HCT116 (cell line): ENCODE data around the gene SNN. TPM values are rescaled to one million over a fixed set of nuclear protein-coding genes. Genes with fewer than 3 reads are reported as not detected.

Experiments
- ATAC-seq: fragments of 200-7000 bp; cut with Tn5 transposase; 2 replicates; pipeline ENCODE4 v1.9.1; 2020; ENCODE audit warnings: mild to moderate bottlenecking, moderate library complexity
- BruUV-seq: library from RNA; stranded (reverse); fragments of 400-500 nt; replicated peaks from 2 replicates; lab custom pipeline; 2021; lab: Mats Ljungman, UMichigan
- CTCF ChIA-PET: fragments of 300-600 bp; sonication (Branson Sonifier 250); formaldehyde crosslinking; loops from one replicate; lab custom pipeline; 2021; ENCODE audit warnings: antibody characterized with exemption; lab: Charles Lee
- POLR2A ChIA-PET: fragments of 300-600, 350-600 bp; sonication (Branson Sonifier 250); formaldehyde crosslinking; loops from one replicate; lab custom pipeline; 2021; ENCODE audit warnings: antibody characterized with exemption; lab: Charles Lee
- RAD21 ChIA-PET, 2 experiments: fragments of 300-600 bp; sonication (Branson Sonifier 250); formaldehyde crosslinking; loops; one replicate each; lab custom pipeline; 2023; ENCODE audit warnings: low total read pairs in 2 of 2; ENCODE audit not compliant: uncharacterized antibody in 2 of 2, unreplicated experiment in 2 of 2, low non-redundant PET in 1 of 2; lab: Charles Lee
- DNase-seq: peaks from one replicate; pipeline ENCODE4 v3.0.0-alpha.2; 2010; ENCODE audit warnings: low read depth, low spot score
- H2AFZ ChIP-seq: fragments of 200-600 bp; shearing (Covaris generic), sonication (generic); 2 replicates; pipeline ENCODE4 v1.6.1; 2017; ENCODE audit warnings: low read depth, mixed run types, mixed read lengths, antibody characterized with exemption, low read length; ENCODE audit not compliant: poor library complexity, severe bottlenecking
- H3K27ac ChIP-seq: 2 replicates; pipeline ENCODE4 v1.5.1; 2012; ENCODE audit warnings: low read depth, low read length
- H3K27me3 ChIP-seq: fragments of 200-600 bp; sonication (generic); 2 replicates; pipeline ENCODE4 v1.6.1; 2016; ENCODE audit warnings: mixed run types, low read length, mixed read lengths; ENCODE audit not compliant: insufficient read depth
- H3K36me3 ChIP-seq, 2 experiments: fragments of 200-500 bp in 1 of 2; fragments of 200-600 bp in 1 of 2; sonication (Bioruptor generic) in 1 of 2; sonication (generic) in 1 of 2; 2 replicates each; pipeline versions ENCODE4 v1.5.1 to v1.6.1; 2014 to 2016; ENCODE audit warnings: low read length in 2 of 2, inconsistent platforms in 1 of 2, mixed read lengths in 1 of 2, mixed run types in 1 of 2; ENCODE audit not compliant: insufficient read depth in 2 of 2, control insufficient read depth in 1 of 2
- H3K4me1 ChIP-seq, 2 experiments: fragments of 200-600 bp in 1 of 2; sonication (generic) in 1 of 2; 2 replicates each; pipeline versions ENCODE4 v1.5.1 to v1.6.1; 2012 to 2017; ENCODE audit warnings: low read length in 2 of 2, inconsistent platforms in 1 of 2, mild to moderate bottlenecking in 1 of 2, mixed read lengths in 1 of 2, mixed run types in 1 of 2, moderate library complexity in 1 of 2; ENCODE audit not compliant: insufficient read depth in 2 of 2, control insufficient read depth in 1 of 2
- H3K4me2 ChIP-seq: fragments of 200-600 bp; sonication (generic); 2 replicates; pipeline ENCODE4 v1.6.1; 2017; ENCODE audit warnings: mixed run types, low read length, mixed read lengths
- H3K4me3 ChIP-seq, 2 experiments: fragments of 200-600 bp in 1 of 2; sonication (generic) in 1 of 2; replicated peaks in 1 of 2; 2 replicates each; pipeline ENCODE4 v1.5.1; 2011 to 2016; ENCODE audit warnings: low read length in 2 of 2, control low read depth in 1 of 2, low read depth in 1 of 2, mild to moderate bottlenecking in 1 of 2, mixed read lengths in 1 of 2, mixed run types in 1 of 2
- H3K79me2 ChIP-seq: fragments of 200-600 bp; sonication (generic); 2 replicates; pipeline ENCODE4 v1.6.1; 2017; ENCODE audit warnings: mild to moderate bottlenecking, mixed run types, low read length, moderate library complexity, mixed read lengths; ENCODE audit not compliant: insufficient read depth
- H3K9ac ChIP-seq: fragments of 200-600 bp; sonication (generic); 2 replicates; pipeline ENCODE4 v1.6.1; 2016; ENCODE audit warnings: low read length, mixed read lengths
- H3K9me2 ChIP-seq: fragments of 200-600 bp; sonication (generic), shearing (Covaris generic); 2 replicates; pipeline ENCODE4 v1.6.1; 2017; ENCODE audit warnings: mixed run types, mild to moderate bottlenecking, moderate library complexity; ENCODE audit not compliant: insufficient read depth
- H3K9me3 ChIP-seq, 2 experiments: fragments of 200-500 bp in 1 of 2; fragments of 200-600 bp in 1 of 2; sonication (Bioruptor generic) in 1 of 2; sonication (generic) in 1 of 2; 2 replicates each; pipeline ENCODE4 v1.6.1; 2014 to 2017; ENCODE audit warnings: low read length in 2 of 2, mixed read lengths in 2 of 2, inconsistent platforms in 1 of 2, low read depth in 1 of 2, mild to moderate bottlenecking in 1 of 2, mixed run types in 1 of 2, moderate library complexity in 1 of 2; ENCODE audit not compliant: control insufficient read depth in 1 of 2, insufficient read depth in 1 of 2
- H4K20me1 ChIP-seq: fragments of 200-600 bp; sonication (generic), shearing (Covaris generic); 2 replicates; pipeline ENCODE4 v1.6.1; 2017; ENCODE audit warnings: mixed run types, mild to moderate bottlenecking, moderate library complexity; ENCODE audit not compliant: insufficient read depth
- CBX3 ChIP-seq: IDR thresholded peaks from 2 replicates; pipeline ENCODE4 v1.6.1; 2012; ENCODE audit warnings: low read depth
- CEBPB ChIP-seq: IDR thresholded peaks from 2 replicates; pipeline ENCODE4 v1.6.1; 2012; ENCODE audit warnings: low read depth
- EGR1 ChIP-seq: IDR thresholded peaks from 2 replicates; pipeline ENCODE4 v1.6.1; 2012; ENCODE audit warnings: low read depth
- EZH2 ChIP-seq: fragments of 200-600 bp; sonication (generic); IDR thresholded peaks from 2 replicates; pipeline ENCODE4 v1.6.1; 2017; ENCODE audit warnings: antibody characterized with exemption, mixed run types
- EZH2phosphoT487 ChIP-seq: fragments of 200-600 bp; IDR thresholded peaks from 2 replicates; pipeline ENCODE4 v1.6.1; 2018; ENCODE audit warnings: antibody characterized with exemption, borderline replicate concordance
- FOSL1 ChIP-seq: IDR thresholded peaks from 2 replicates; pipeline ENCODE4 v1.6.1; 2012; ENCODE audit warnings: low read depth
- JUND ChIP-seq: IDR thresholded peaks from 2 replicates; pipeline ENCODE4 v1.6.1; 2012
- POLR2A ChIP-seq: IDR thresholded peaks from 2 replicates; pipeline ENCODE4 v1.7.0; 2011; ENCODE audit warnings: borderline replicate concordance; ENCODE audit not compliant: insufficient read depth, insufficient read length; ENCODE audit errors: extremely low read depth
- POLR2AphosphoS5 ChIP-seq: IDR thresholded peaks from 2 replicates; pipeline ENCODE4 v1.6.1; 2011; ENCODE audit warnings: mild to moderate bottlenecking, low read depth, low read length, moderate library complexity
- SIN3A ChIP-seq: IDR thresholded peaks from 2 replicates; pipeline ENCODE4 v1.6.1; 2012; ENCODE audit warnings: low read depth
- SP1 ChIP-seq: IDR thresholded peaks from 2 replicates; pipeline ENCODE4 v1.6.1; 2012; ENCODE audit warnings: low read depth
- TCF7L2 ChIP-seq: IDR thresholded peaks from 2 replicates; pipeline ENCODE4 v1.7.0; 2011; ENCODE audit warnings: borderline replicate concordance, inconsistent platforms; ENCODE audit not compliant: insufficient read depth, insufficient read length; ENCODE audit errors: extremely low read depth
- ZFX ChIP-seq: fragments of 450-650 bp; IDR thresholded peaks from 2 replicates; pipeline ENCODE4 v1.6.1; 2017
- ZNF274 ChIP-seq: fragments of 200-500 bp; sonication (Bioruptor generic); IDR thresholded peaks from 2 replicates; pipeline ENCODE4 v1.6.1; 2014; ENCODE audit warnings: mild to moderate bottlenecking, low read depth, low read length, inconsistent platforms
- intact Hi-C: fragments of 100-400 bp; cut with micrococcal nuclease; formaldehyde crosslinking; loops from 2 replicates; pipeline ENCODE4 v1.10.0; 2022
- total RNA-seq: library from RNA; stranded (reverse); gene quantifications from one replicate; pipeline ENCODE4 v1.2.1, GENCODE V29; 2021; ENCODE audit not compliant: unreplicated experiment
- TF ChIP-seq, protein P1 (sequence below), 3 experiments: fragments of 200-600 bp in 1 of 3; sonication (generic) in 1 of 3; IDR thresholded peaks in 2 of 3; conservative IDR thresholded peaks in 1 of 3; 2 replicates each; pipeline ENCODE4 v1.5.1; 2012 to 2017; ENCODE audit warnings: low read depth in 2 of 3, low read length in 2 of 3, antibody characterized with exemption in 1 of 3, borderline replicate concordance in 1 of 3, control low read depth in 1 of 3, mild to moderate bottlenecking in 1 of 3, mixed read lengths in 1 of 3, mixed run types in 1 of 3, moderate library complexity in 1 of 3; ENCODE audit not compliant: insufficient read depth in 1 of 3
- TF ChIP-seq, protein P2 (sequence below): IDR thresholded peaks from 2 replicates; pipeline ENCODE4 v1.6.1; 2012
- TF ChIP-seq, protein P3 (sequence below): IDR thresholded peaks from 2 replicates; pipeline ENCODE4 v1.6.1; 2012
- TF ChIP-seq, protein P4 (sequence below): IDR thresholded peaks from 2 replicates; pipeline ENCODE4 v1.6.1; 2012; ENCODE audit warnings: low read depth

The SNN gene
- total RNA-seq, 1 experiment from 2014 or later: 12.2 TPM

DNA sequence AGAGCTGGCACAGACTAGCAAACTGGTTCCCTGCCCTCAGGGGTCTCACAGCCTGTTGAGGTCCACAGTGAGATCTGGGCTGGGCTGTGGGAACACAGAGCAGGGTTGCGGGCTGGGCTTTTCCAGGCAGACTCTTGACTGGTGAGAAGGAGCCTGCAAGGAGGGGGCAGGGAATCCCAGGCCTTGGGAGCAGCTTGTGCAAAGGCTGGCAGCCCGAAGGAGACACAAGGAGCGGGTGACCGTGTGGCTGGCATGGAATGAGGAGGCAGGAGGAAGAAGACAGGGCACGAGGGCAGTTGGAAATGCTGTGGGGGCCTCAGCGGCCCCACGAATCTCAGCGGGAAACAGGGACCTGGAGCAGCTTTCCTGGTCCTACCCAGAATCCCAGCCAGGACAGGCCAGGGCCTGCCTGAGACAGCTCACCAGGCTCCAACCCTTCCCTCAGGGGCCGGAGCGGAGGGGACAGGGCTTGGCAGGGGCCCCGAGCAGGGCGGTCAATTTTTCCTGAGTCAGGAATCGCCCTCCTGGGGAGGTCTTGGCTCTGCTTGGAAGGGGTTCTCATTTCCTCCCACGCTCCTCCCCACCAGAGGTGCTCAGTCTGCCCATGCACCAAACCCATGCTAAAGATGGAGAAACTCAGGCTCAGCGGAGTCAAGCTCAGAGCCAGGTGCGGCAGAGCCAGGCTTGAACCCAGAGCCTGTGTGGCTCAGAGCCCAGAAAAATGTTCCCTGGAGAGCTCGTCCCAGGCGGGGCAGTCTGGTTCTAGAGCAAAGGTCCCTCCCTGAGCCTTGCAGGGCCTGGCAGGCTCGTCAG is 9.2 kb upstream of the SNN start (continued):
- TF ChIP-seq EZH2phosphoT487: no peak
- TF ChIP-seq, all 23 proteins: peak for 0

DNA sequence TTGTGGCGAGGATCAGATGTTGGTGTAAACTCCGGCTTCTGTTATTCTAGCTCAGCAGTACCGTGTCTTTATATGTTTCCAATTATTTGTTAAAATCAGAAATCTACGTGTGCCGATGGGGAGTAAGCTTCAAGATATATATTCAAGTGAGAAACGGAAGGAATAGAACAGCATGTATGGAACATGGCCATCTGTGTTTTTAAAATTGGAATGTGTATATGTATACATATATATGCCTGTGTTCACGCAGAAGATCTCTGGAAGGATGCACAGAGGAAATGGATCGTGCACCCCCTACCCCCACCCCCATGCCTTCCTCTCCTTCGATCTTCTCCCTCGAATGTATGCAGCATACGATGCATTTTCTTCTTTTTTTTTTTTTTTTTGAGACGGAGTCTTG is 7.7 kb upstream of the SNN start:
- intact Hi-C loops: no loop called here
- no peak overlapping the region for H3K4me3 ChIP-seq
- no peak overlapping the region for H3K27ac ChIP-seq
- H3K9ac ChIP-seq: no peak overlapping the region
- ChIA-PET CTCF (no interaction called here), POLR2A (no interaction called here), RAD21 (no interaction called here)
- H3K4me1 ChIP-seq: no peaks in the 10 kb centered on the region; a peak in 1 of 4 replicates
- H2AFZ ChIP-seq: no peak overlapping the region
- no TSS peak for BruUV-seq
- no peaks in the 10 kb centered on the region for H3K79me2 ChIP-seq
- H3K27me3 ChIP-seq: no peaks in the 10 kb centered on the region
- no peak overlapping the region for H3K4me2 ChIP-seq
- no peaks in the 10 kb centered on the region for H3K9me3 ChIP-seq
- H3K36me3 ChIP-seq: no peaks in the 10 kb centered on the region
- DNase-seq: no peak
- no peak for ATAC-seq
- no peaks in the 10 kb centered on the region for H3K9me2 ChIP-seq
- no peaks in the 10 kb centered on the region for H4K20me1 ChIP-seq
- TF ChIP-seq CEBPB: no peak
- no peak for TF ChIP-seq POLR2A
- TF ChIP-seq, protein P1, sequence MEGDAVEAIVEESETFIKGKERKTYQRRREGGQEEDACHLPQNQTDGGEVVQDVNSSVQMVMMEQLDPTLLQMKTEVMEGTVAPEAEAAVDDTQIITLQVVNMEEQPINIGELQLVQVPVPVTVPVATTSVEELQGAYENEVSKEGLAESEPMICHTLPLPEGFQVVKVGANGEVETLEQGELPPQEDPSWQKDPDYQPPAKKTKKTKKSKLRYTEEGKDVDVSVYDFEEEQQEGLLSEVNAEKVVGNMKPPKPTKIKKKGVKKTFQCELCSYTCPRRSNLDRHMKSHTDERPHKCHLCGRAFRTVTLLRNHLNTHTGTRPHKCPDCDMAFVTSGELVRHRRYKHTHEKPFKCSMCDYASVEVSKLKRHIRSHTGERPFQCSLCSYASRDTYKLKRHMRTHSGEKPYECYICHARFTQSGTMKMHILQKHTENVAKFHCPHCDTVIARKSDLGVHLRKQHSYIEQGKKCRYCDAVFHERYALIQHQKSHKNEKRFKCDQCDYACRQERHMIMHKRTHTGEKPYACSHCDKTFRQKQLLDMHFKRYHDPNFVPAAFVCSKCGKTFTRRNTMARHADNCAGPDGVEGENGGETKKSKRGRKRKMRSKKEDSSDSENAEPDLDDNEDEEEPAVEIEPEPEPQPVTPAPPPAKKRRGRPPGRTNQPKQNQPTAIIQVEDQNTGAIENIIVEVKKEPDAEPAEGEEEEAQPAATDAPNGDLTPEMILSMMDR (IDR thresholded peaks at IDR 0.05 in 2 of 3, conservative IDR thresholded peaks at IDR 0.05 in 1 of 3; ENCODE audit: borderline replicate concordance in 1 of 3, insufficient read depth in 1 of 3, low read depth in 2 of 3, low read length in 2 of 3): no peak
- no peak for TF ChIP-seq ZNF274
- TF ChIP-seq, protein P2, sequence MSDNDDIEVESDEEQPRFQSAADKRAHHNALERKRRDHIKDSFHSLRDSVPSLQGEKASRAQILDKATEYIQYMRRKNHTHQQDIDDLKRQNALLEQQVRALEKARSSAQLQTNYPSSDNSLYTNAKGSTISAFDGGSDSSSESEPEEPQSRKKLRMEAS: no peak
- TF ChIP-seq ZFX: no peak
- no peak for TF ChIP-seq SP1
- TF ChIP-seq EGR1: no peak
- TF ChIP-seq, protein P3, sequence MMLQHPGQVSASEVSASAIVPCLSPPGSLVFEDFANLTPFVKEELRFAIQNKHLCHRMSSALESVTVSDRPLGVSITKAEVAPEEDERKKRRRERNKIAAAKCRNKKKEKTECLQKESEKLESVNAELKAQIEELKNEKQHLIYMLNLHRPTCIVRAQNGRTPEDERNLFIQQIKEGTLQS: no peak
- TF ChIP-seq FOSL1: no peak
- TF ChIP-seq SIN3A: no peak
- TF ChIP-seq JUND: no peak
- TF ChIP-seq POLR2AphosphoS5: no peak
- TF ChIP-seq TCF7L2: no peak
- no peak for TF ChIP-seq CBX3
- TF ChIP-seq EZH2: no peak
- TF ChIP-seq, protein P4, sequence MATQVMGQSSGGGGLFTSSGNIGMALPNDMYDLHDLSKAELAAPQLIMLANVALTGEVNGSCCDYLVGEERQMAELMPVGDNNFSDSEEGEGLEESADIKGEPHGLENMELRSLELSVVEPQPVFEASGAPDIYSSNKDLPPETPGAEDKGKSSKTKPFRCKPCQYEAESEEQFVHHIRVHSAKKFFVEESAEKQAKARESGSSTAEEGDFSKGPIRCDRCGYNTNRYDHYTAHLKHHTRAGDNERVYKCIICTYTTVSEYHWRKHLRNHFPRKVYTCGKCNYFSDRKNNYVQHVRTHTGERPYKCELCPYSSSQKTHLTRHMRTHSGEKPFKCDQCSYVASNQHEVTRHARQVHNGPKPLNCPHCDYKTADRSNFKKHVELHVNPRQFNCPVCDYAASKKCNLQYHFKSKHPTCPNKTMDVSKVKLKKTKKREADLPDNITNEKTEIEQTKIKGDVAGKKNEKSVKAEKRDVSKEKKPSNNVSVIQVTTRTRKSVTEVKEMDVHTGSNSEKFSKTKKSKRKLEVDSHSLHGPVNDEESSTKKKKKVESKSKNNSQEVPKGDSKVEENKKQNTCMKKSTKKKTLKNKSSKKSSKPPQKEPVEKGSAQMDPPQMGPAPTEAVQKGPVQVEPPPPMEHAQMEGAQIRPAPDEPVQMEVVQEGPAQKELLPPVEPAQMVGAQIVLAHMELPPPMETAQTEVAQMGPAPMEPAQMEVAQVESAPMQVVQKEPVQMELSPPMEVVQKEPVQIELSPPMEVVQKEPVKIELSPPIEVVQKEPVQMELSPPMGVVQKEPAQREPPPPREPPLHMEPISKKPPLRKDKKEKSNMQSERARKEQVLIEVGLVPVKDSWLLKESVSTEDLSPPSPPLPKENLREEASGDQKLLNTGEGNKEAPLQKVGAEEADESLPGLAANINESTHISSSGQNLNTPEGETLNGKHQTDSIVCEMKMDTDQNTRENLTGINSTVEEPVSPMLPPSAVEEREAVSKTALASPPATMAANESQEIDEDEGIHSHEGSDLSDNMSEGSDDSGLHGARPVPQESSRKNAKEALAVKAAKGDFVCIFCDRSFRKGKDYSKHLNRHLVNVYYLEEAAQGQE: no peak
